Right renal pelvis (tissue), 4 donors: ENCODE measurements around the gene SLC6A16. TPM values are rescaled to one million over a fixed set of nuclear protein-coding genes. Genes with fewer than 3 reads are reported as not detected.
"Not testable (repeated sequence)": the region's sequence is repeated elsewhere in the genome, so short reads cannot be mapped to it uniquely, and the experiment has no call there.

Experiments used
- DNase-seq, 4 donors: peaks; one replicate each; pipeline ENCODE4 v3.0.0-alpha.2; 2013; ENCODE audit warnings: low read depth in 4 of 4, low spot score in 3 of 4, missing footprints in 1 of 4
- polyA plus RNA-seq, 4 donors: library from polyadenylated mRNA; unstranded; fragments of 120-200 nt; gene quantifications; one replicate each; pipeline ENCODE4 v1.2.1, GENCODE V29; 2013; ENCODE audit not compliant: insufficient read length in 4 of 4

SLC6A16 gene
- polyA plus RNA-seq, 4 donors = 2.5 to 3.3 (median 2.8) TPM

GRCh38 chr19:49287141-49287770 is 37.7 kb downstream of the SLC6A16 start:
- no peak for DNase-seq

GRCh38 chr19:49282184-49282583 is 42.8 kb downstream of the SLC6A16 start:
- no peak for DNase-seq

GRCh38 chr19:49272204-49272603 is 52.8 kb downstream of the SLC6A16 start:
- no peak for DNase-seq

GRCh38 chr19:49271080-49271753 is 53.8 kb downstream of the SLC6A16 start:
- DNase-seq = no peak

- DNase-seq = not testable (repeated sequence)
Measured at GRCh38 chr19:49266409-49266808, 58.6 kb downstream of the SLC6A16 start.

GRCh38 chr19:49264258-49264657 is 60.7 kb downstream of the SLC6A16 start:
- DNase-seq = no peak

- no peak for DNase-seq
Measured at GRCh38 chr19:49261602-49262001, 63.4 kb downstream of the SLC6A16 start.

GRCh38 chr19:49256691-49257090 is 68.3 kb downstream of the SLC6A16 start:
- no peak for DNase-seq

GRCh38 chr19:49255674-49256073 is 69.3 kb downstream of the SLC6A16 start:
- DNase-seq = no peak

- DNase-seq = no peak
Measured at GRCh38 chr19:49249933-49250332, 75.1 kb downstream of the SLC6A16 start.

GRCh38 chr19:49247676-49248075 is 77.3 kb downstream of the SLC6A16 start:
- no peak for DNase-seq

- no peak for DNase-seq
Measured at GRCh38 chr19:49244256-49244655, 80.7 kb downstream of the SLC6A16 start.

- no peak for DNase-seq
Measured at GRCh38 chr19:49243726-49244125, 81.3 kb downstream of the SLC6A16 start.

- no peak for DNase-seq
Measured at GRCh38 chr19:49243129-49243528, 81.9 kb downstream of the SLC6A16 start.

- no peak for DNase-seq
Measured at GRCh38 chr19:49241769-49242168, 83.2 kb downstream of the SLC6A16 start.

Other genes starting within 250 kb of the SLC6A16 start
- gene SNRNP70, start 239.7 kb downstream of the SLC6A16 start, polyA plus RNA-seq = 100 to 1,000 TPM; 317 to 333 (median 329) TPM
- 1 to 10 TPM; 7.7 to 8.9 (median 8.2) TPM for gene LIN7B, start 210.8 kb downstream of the SLC6A16 start, polyA plus RNA-seq
- 1 to 10 TPM in 1 of 4 donors, under 1 TPM in 3; 0.59 to 1.2 (median 0.86) TPM for gene C19orf73, start 206.0 kb downstream of the SLC6A16 start, polyA plus RNA-seq
- gene PPFIA3, start 205.6 kb downstream of the SLC6A16 start, polyA plus RNA-seq = 1 to 10 TPM; 5.5 to 9.4 (median 6.0) TPM
- 10 to 100 TPM; 27.0 to 30.6 (median 29.7) TPM for gene HRC, start 169.8 kb downstream of the SLC6A16 start, polyA plus RNA-seq
- gene TRPM4, start 167.4 kb downstream of the SLC6A16 start, polyA plus RNA-seq = 10 to 100 TPM; 26.6 to 38.0 (median 31.0) TPM
- 10 to 100 TPM; 28.9 to 42.9 (median 36.0) TPM for gene CD37, start 10.2 kb upstream of the SLC6A16 start, polyA plus RNA-seq
- gene TEAD2, start 37.2 kb upstream of the SLC6A16 start, polyA plus RNA-seq = 100 to 1,000 TPM in 2 of 4 donors, 10 to 100 TPM in 2; 95.9 to 107 (median 102) TPM
- 1 to 10 TPM; 3.3 to 6.9 (median 5.4) TPM for gene DKKL1, start 38.7 kb upstream of the SLC6A16 start, polyA plus RNA-seq
- gene KASH5, start 63.1 kb upstream of the SLC6A16 start, polyA plus RNA-seq = under 1 TPM in 3 of 4 donors, not detected in 1; 0.21 to 0.48 (median 0.29) TPM
- not detected for gene PTH2, start 98.2 kb upstream of the SLC6A16 start, polyA plus RNA-seq
- gene GFY, start 100.2 kb upstream of the SLC6A16 start, polyA plus RNA-seq = under 1 TPM in 1 of 4 donors, not detected in 3; 0.04 TPM
- under 1 TPM; 0.25 to 0.49 (median 0.40) TPM for gene SLC17A7, start 116.3 kb upstream of the SLC6A16 start, polyA plus RNA-seq
- gene PIH1D1, start 126.6 kb upstream of the SLC6A16 start, polyA plus RNA-seq = 10 to 100 TPM; 79.0 to 96.1 (median 82.8) TPM
- 10 to 100 TPM; 16.6 to 27.5 (median 18.3) TPM for gene ALDH16A1, start 128.0 kb upstream of the SLC6A16 start, polyA plus RNA-seq
- gene FLT3LG, start 149.0 kb upstream of the SLC6A16 start, polyA plus RNA-seq = 1 to 10 TPM; 2.6 to 4.5 (median 3.6) TPM
- 1,000 to 10,000 TPM; 2,364 to 2,825 (median 2,611) TPM for gene RPL13A, start 162.4 kb upstream of the SLC6A16 start, polyA plus RNA-seq
- 1,000 to 10,000 TPM; 2,560 to 2,862 (median 2,794) TPM for gene RPS11, start 171.2 kb upstream of the SLC6A16 start, polyA plus RNA-seq
- gene FCGRT, start 187.5 kb upstream of the SLC6A16 start, polyA plus RNA-seq = 100 to 1,000 TPM; 242 to 339 (median 259) TPM
- gene RCN3, start 202.8 kb upstream of the SLC6A16 start, polyA plus RNA-seq = 10 to 100 TPM; 14.5 to 23.3 (median 17.4) TPM